ENCODE results near the gene DYNLT1. TPM values are rescaled to one million over a fixed set of nuclear protein-coding genes. Genes with fewer than 3 reads are reported as not detected.
A peak's percentile ranks its signal among the peaks of the same experiment; 100 is the strongest.

Gene DYNLT1
- total RNA-seq, 3 donors from 2014 or later (not counting 1 experiment from before 2014, with no cell fraction given) = 85.7 to 106 (median 86.8) TPM

DNA sequence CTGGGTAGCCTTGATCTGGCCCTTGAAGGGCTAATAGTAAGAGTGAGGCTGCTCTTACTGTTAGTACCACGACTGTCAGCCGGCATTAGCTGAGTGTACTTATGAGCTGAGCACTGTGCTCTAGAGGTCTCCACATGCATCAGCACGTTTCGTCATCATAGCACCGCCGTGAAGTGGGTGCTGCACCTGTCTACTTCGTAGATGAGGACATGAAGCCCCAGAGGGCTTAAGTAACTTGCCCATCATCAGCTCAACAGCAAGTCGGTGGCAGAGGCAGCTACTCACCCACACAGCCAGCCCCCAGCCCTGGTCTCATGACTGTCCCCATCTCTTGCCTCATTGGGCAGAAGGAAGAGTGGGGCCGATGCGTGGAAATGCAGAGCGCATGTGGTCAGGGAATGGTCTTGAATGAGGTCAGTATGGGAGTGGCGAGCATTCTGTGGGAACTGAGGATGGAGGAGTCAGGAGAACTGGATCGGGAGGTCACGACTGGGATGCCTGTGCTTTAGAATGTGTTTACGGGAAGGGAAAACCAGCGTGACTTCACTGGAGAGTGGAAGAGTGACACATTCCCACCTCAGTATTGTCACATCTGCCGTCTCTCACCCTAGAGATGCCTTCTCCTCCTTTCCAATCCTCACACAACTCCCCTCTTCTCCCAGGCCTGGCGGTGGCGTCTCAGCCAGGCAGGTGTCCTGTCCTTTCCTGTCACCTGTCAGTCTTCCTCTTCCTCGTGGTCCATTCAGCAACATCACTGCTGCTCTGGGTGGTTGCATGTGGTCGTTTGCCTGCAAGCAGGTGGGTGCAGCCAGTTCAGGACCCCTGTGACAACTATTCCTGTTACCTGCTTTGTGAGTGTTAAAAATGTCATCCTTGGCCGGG is 11.3 kb upstream of the DYNLT1 start:
- intact Hi-C loops (cut with micrococcal nuclease) = loop anchor here (10.0 kb wide), 1 partner anchor 1319 kb away; no protein-coding TSS in a partner anchor
- Histone ChIP-seq H3K36me3 (ENCODE audit: control insufficient read depth, insufficient read depth, low read length) (peaks cover 11% of the 10 kb centered on the region), H3K27me3 (ENCODE audit: control insufficient read depth, insufficient read depth, low read length) (no peaks in the 10 kb centered on the region), H3K4me3 (ENCODE audit: low read length) (no peak overlapping the region), H3K4me1 (ENCODE audit: control insufficient read depth, insufficient read depth, low read length) (peaks cover 70% of the 10 kb centered on the region), H3K27ac (ENCODE audit: low read length) (peak overlapping the region; percentile 98), H3K9me3 (ENCODE audit: control insufficient read depth, insufficient read depth, low read length) (no peaks in the 10 kb centered on the region)
- WGBS (ENCODE audit: insufficient coverage) = 79% methylated on average over 22 of the region's 22 CpGs
- no peaks in the 10 kb centered on the region for H3K27me3 Mint-ChIP-seq (ENCODE audit: low read depth in 2 of 2)
- peaks cover 59 to 66% of the 10 kb centered on the region in 2 donors for H3K4me1 Mint-ChIP-seq
- H3K4me3 Mint-ChIP-seq = peak overlapping the region; percentile 80
- DNase-seq (peak in 1 of 2 donors; percentile 13), ATAC-seq (no peak)
- no peaks in the 10 kb centered on the region for H3K36me3 Mint-ChIP-seq
- H3K9me3 Mint-ChIP-seq = no peaks in the 10 kb centered on the region
- peak overlapping the region; percentile 96 to 99 for H3K27ac Mint-ChIP-seq
- TF ChIP-seq, protein P1, sequence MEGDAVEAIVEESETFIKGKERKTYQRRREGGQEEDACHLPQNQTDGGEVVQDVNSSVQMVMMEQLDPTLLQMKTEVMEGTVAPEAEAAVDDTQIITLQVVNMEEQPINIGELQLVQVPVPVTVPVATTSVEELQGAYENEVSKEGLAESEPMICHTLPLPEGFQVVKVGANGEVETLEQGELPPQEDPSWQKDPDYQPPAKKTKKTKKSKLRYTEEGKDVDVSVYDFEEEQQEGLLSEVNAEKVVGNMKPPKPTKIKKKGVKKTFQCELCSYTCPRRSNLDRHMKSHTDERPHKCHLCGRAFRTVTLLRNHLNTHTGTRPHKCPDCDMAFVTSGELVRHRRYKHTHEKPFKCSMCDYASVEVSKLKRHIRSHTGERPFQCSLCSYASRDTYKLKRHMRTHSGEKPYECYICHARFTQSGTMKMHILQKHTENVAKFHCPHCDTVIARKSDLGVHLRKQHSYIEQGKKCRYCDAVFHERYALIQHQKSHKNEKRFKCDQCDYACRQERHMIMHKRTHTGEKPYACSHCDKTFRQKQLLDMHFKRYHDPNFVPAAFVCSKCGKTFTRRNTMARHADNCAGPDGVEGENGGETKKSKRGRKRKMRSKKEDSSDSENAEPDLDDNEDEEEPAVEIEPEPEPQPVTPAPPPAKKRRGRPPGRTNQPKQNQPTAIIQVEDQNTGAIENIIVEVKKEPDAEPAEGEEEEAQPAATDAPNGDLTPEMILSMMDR (IDR thresholded peaks at IDR 0.05) = no peak

- H3K9me3 Mint-ChIP-seq = no peaks in the 10 kb centered on the region
- TF ChIP-seq, protein P1 (IDR thresholded peaks at IDR 0.05) = no peak
- H3K27ac ChIP-seq (ENCODE audit: low read length) = peak overlapping the region; percentile 98
- peak overlapping the region; percentile 80 for H3K4me3 Mint-ChIP-seq
- H3K4me1 ChIP-seq (ENCODE audit: control insufficient read depth, insufficient read depth, low read length) = peaks cover 67% of the 10 kb centered on the region
- WGBS (ENCODE audit: insufficient coverage) = 58% methylated on average over 10 of the region's 10 CpGs
- no peak overlapping the region for H3K4me3 ChIP-seq (ENCODE audit: low read length)
- H3K4me1 Mint-ChIP-seq = peaks cover 56 to 61% of the 10 kb centered on the region in 2 donors
- intact Hi-C loops (cut with micrococcal nuclease) = loop anchor here (5.0 to 10.0 kb wide), 5 partner anchors 88 to 1320 kb away; no protein-coding TSS in a partner anchor
- H3K27me3 Mint-ChIP-seq (ENCODE audit: low read depth in 2 of 2) = no peaks in the 10 kb centered on the region
- peak in 1 of 2 donors; percentile 61 for DNase-seq
- H3K36me3 Mint-ChIP-seq = no peaks in the 10 kb centered on the region
- H3K27ac Mint-ChIP-seq = peak overlapping the region; percentile 96 to 99
- peaks cover 11% of the 10 kb centered on the region for H3K36me3 ChIP-seq (ENCODE audit: control insufficient read depth, insufficient read depth, low read length)
- no peak for ATAC-seq
- H3K9me3 ChIP-seq (ENCODE audit: control insufficient read depth, insufficient read depth, low read length) = no peaks in the 10 kb centered on the region
- no peaks in the 10 kb centered on the region for H3K27me3 ChIP-seq (ENCODE audit: control insufficient read depth, insufficient read depth, low read length)
Observed at GRCh38 chr6:158654960-158655489, 10.5 kb upstream of the DYNLT1 start.

DNA sequence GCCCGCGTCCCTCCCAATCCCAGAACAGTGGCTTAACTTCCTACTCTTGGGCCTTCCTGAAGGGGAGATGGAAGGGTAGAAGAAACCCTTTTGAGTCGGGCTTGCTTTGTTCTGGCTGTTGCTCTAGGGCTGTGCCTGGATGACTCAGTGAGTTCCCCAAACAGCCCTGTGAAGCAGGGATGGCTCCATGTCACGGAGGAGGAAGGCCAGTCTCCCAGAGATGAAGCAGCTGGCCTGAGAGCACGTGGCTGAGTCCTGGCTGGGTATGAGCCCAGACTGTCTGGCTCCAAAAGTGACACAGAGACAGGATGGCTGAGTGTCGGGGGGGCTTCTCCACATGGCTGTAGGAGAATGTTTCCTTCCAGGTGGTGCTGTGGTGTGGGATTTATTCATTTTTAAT is 10.0 kb upstream of the DYNLT1 start:
- no peaks in the 10 kb centered on the region for H3K27me3 Mint-ChIP-seq (ENCODE audit: low read depth in 2 of 2)
- H3K4me3 Mint-ChIP-seq = peak overlapping the region; percentile 80
- peaks cover 56 to 61% of the 10 kb centered on the region in 2 donors for H3K4me1 Mint-ChIP-seq
- no peaks in the 10 kb centered on the region for H3K36me3 Mint-ChIP-seq
- H3K9me3 Mint-ChIP-seq = no peaks in the 10 kb centered on the region
- H3K27ac Mint-ChIP-seq = peak overlapping the region; percentile 96 to 99
- H3K36me3 ChIP-seq (ENCODE audit: control insufficient read depth, insufficient read depth, low read length) = peaks cover 11% of the 10 kb centered on the region
- H3K27me3 ChIP-seq (ENCODE audit: control insufficient read depth, insufficient read depth, low read length) = no peaks in the 10 kb centered on the region
- TF ChIP-seq, protein P1 (IDR thresholded peaks at IDR 0.05) = no peak
- peak overlapping the region; percentile 98 for H3K27ac ChIP-seq (ENCODE audit: low read length)
- no peak overlapping the region for H3K4me3 ChIP-seq (ENCODE audit: low read length)
- peaks cover 68% of the 10 kb centered on the region for H3K4me1 ChIP-seq (ENCODE audit: control insufficient read depth, insufficient read depth, low read length)
- ATAC-seq (no peak), DNase-seq (peak; percentile 24 to 44)
- H3K9me3 ChIP-seq (ENCODE audit: control insufficient read depth, insufficient read depth, low read length) = no peaks in the 10 kb centered on the region
- intact Hi-C loops (cut with micrococcal nuclease) = loop anchor here (5.0 to 10.0 kb wide), 5 partner anchors 87 to 1320 kb away; no protein-coding TSS in a partner anchor
- 76% methylated on average over 4 of the region's 6 CpGs for WGBS (ENCODE audit: insufficient coverage)
